Effector memory CD4-positive, alpha-beta T cell (primary cell): ENCODE data around the gene TLE4.

Source experiments
- DNase-seq, 3 donors: peaks; one replicate each; pipeline ENCODE4 v3.0.0-alpha.2; 2020
- H3K27ac ChIP-seq: 2 replicates; pipeline ENCODE4 v1.7.0; 2013; ENCODE audit warnings: mild to moderate bottlenecking, low read length, moderate library complexity; ENCODE audit not compliant: insufficient read depth, poor library complexity, severe bottlenecking
- H3K27me3 ChIP-seq: replicated peaks from 2 replicates; pipeline ENCODE4 v1.7.0; 2013; ENCODE audit warnings: mild to moderate bottlenecking, low read length; ENCODE audit not compliant: insufficient read depth, control insufficient read depth, poor library complexity, severe bottlenecking
- H3K36me3 ChIP-seq: 2 replicates; pipeline ENCODE4 v1.7.0; 2013; ENCODE audit warnings: mild to moderate bottlenecking, low read length, moderate library complexity; ENCODE audit not compliant: control insufficient read depth, insufficient read depth
- H3K4me1 ChIP-seq: 2 replicates; pipeline ENCODE4 v1.7.0; 2013; ENCODE audit warnings: low read length, mild to moderate bottlenecking; ENCODE audit not compliant: control insufficient read depth, insufficient read depth, poor library complexity, severe bottlenecking
- H3K4me3 ChIP-seq: 2 replicates; pipeline ENCODE4 v1.7.0; 2013; ENCODE audit warnings: low read length, low read depth, mild to moderate bottlenecking; ENCODE audit not compliant: insufficient read depth, poor library complexity, severe bottlenecking
- H3K9me3 ChIP-seq: 2 replicates; pipeline ENCODE4 v1.7.0; 2013; ENCODE audit warnings: mild to moderate bottlenecking, low read length, moderate library complexity; ENCODE audit not compliant: control insufficient read depth

Gene TLE4

GRCh38 chr9:79709743-79710674, 138.2 kb downstream of the TLE4 start:
- no peak overlapping the region for H3K27ac ChIP-seq
- DNase-seq = no peak
- H3K36me3 ChIP-seq = peaks cover 45% of the 10 kb centered on the region
- no peaks in the 10 kb centered on the region for H3K27me3 ChIP-seq
- H3K4me1 ChIP-seq = no peaks in the 10 kb centered on the region
- no peak overlapping the region for H3K4me3 ChIP-seq
- no peaks in the 10 kb centered on the region for H3K9me3 ChIP-seq

GRCh38 chr9:79711874-79712273, 140.1 kb downstream of the TLE4 start:
- Histone ChIP-seq H3K4me3 (no peak overlapping the region), H3K9me3 (no peaks in the 10 kb centered on the region), H3K4me1 (no peaks in the 10 kb centered on the region), H3K27ac (no peak overlapping the region), H3K27me3 (no peaks in the 10 kb centered on the region), H3K36me3 (peaks cover 51% of the 10 kb centered on the region)
- no peak for DNase-seq

GRCh38 chr9:79719021-79719420, 147.3 kb downstream of the TLE4 start:
- no peaks in the 10 kb centered on the region for H3K4me1 ChIP-seq
- peaks cover 79% of the 10 kb centered on the region for H3K36me3 ChIP-seq
- H3K27ac ChIP-seq = no peak overlapping the region
- H3K9me3 ChIP-seq = no peaks in the 10 kb centered on the region
- no peak overlapping the region for H3K4me3 ChIP-seq
- H3K27me3 ChIP-seq = no peaks in the 10 kb centered on the region
- no peak for DNase-seq

GRCh38 chr9:79719989-79720388, 148.2 kb downstream of the TLE4 start:
- Histone ChIP-seq H3K4me1 (no peaks in the 10 kb centered on the region), H3K9me3 (no peaks in the 10 kb centered on the region), H3K36me3 (peaks cover 88% of the 10 kb centered on the region), H3K4me3 (no peak overlapping the region), H3K27me3 (no peaks in the 10 kb centered on the region), H3K27ac (no peak overlapping the region)
- DNase-seq = no peak

GRCh38 chr9:79731171-79731890, 159.6 kb downstream of the TLE4 start:
- H3K27me3 ChIP-seq = no peaks in the 10 kb centered on the region
- DNase-seq = no peak
- H3K9me3 ChIP-seq = no peaks in the 10 kb centered on the region
- H3K4me3 ChIP-seq = no peak overlapping the region
- H3K4me1 ChIP-seq = no peaks in the 10 kb centered on the region
- peaks cover 3% of the 10 kb centered on the region for H3K36me3 ChIP-seq
- H3K27ac ChIP-seq = no peak overlapping the region

GRCh38 chr9:79735023-79735779, 163.4 kb downstream of the TLE4 start:
- H3K36me3 ChIP-seq = no peaks in the 10 kb centered on the region
- H3K9me3 ChIP-seq = no peaks in the 10 kb centered on the region
- H3K4me1 ChIP-seq = no peaks in the 10 kb centered on the region
- H3K27ac ChIP-seq = no peak overlapping the region
- H3K27me3 ChIP-seq = no peaks in the 10 kb centered on the region
- no peak for DNase-seq
- H3K4me3 ChIP-seq = no peak overlapping the region

- no peak overlapping the region for H3K4me3 ChIP-seq
- no peak overlapping the region for H3K27ac ChIP-seq
- H3K36me3 ChIP-seq = no peaks in the 10 kb centered on the region
- no peaks in the 10 kb centered on the region for H3K27me3 ChIP-seq
- no peak for DNase-seq
- no peaks in the 10 kb centered on the region for H3K9me3 ChIP-seq
- H3K4me1 ChIP-seq = no peaks in the 10 kb centered on the region
Observed at GRCh38 chr9:79736051-79736450, 164.3 kb downstream of the TLE4 start.

- no peak overlapping the region for H3K4me3 ChIP-seq
- no peaks in the 10 kb centered on the region for H3K9me3 ChIP-seq
- H3K4me1 ChIP-seq = no peaks in the 10 kb centered on the region
- no peak overlapping the region for H3K27ac ChIP-seq
- no peaks in the 10 kb centered on the region for H3K36me3 ChIP-seq
- H3K27me3 ChIP-seq = no peaks in the 10 kb centered on the region
- no peak for DNase-seq
Observed at GRCh38 chr9:79741381-79741780, 169.6 kb downstream of the TLE4 start.

- H3K27me3 ChIP-seq = no peaks in the 10 kb centered on the region
- H3K4me1 ChIP-seq = no peaks in the 10 kb centered on the region
- H3K36me3 ChIP-seq = no peaks in the 10 kb centered on the region
- H3K4me3 ChIP-seq = no peak overlapping the region
- no peaks in the 10 kb centered on the region for H3K9me3 ChIP-seq
- no peak for DNase-seq
- H3K27ac ChIP-seq = no peak overlapping the region
Observed at GRCh38 chr9:79742110-79742721, 170.5 kb downstream of the TLE4 start.
